ENCODE data around the gene CABP2. TPM values are rescaled to one million over a fixed set of nuclear protein-coding genes. Genes with fewer than 3 reads are reported as not detected.
"Not testable (repeated sequence)": the region's sequence is repeated elsewhere in the genome, so short reads cannot be mapped to it uniquely, and the experiment has no call there.

Gene CABP2
- total RNA-seq (2014; rRNA removed; shearing (Covaris generic)), result not detected in 2 replicates
- not detected in 2 replicates for polyA plus RNA-seq (2015; cell fraction: cytosol; rRNA removed)
- not detected in 2 replicates for polyA plus RNA-seq (2015; cell fraction: nucleus; rRNA removed)

DNA sequence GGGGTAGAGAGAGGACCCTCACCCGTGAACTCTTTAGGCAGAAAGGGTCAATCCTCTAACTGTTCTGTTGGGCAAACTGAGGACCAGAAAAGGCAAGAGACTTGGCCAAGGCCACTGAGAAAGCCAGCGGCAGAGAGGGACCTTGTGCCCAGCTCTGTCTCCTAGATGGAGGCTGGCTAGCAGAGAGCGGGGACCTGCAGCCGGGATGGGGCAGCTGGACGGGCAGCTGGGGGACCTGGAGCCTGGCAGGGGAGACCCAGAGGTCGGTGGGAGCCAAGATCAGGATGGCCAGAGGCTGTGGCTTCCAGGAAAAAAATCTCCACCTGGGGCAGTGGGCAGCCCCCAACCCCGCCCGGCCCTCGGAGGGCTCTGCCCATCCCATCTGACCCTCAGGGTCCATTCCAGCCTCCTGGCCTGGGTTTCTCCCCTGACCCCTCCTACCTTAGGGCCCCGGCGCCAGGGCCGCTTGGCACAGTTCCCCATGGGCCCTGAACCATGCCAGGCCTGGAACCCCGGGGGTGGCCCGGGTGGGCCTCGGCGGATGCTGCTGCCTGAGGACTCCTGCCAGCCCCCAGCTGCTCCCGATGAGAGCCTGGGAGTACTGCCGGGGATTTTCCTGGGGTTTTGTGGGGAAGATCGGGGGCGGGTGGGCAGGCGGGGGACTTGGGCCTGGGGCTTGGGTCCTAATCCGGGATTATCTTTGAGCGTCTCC lies at the start of gene CABP2:
Gene CABP2 (minus strand): TSS at position 603 of the 712 bp plus-strand sequence. CDS start 120 bp downstream, at position 483.
- no peak for DNase-seq (ENCODE audit: low read depth)

GRCh38 chr11:67572747-67573419 lies 49.6 kb upstream of the CABP2 start:
- peak; percentile 32 for DNase-seq (ENCODE audit: low read depth)

DNA sequence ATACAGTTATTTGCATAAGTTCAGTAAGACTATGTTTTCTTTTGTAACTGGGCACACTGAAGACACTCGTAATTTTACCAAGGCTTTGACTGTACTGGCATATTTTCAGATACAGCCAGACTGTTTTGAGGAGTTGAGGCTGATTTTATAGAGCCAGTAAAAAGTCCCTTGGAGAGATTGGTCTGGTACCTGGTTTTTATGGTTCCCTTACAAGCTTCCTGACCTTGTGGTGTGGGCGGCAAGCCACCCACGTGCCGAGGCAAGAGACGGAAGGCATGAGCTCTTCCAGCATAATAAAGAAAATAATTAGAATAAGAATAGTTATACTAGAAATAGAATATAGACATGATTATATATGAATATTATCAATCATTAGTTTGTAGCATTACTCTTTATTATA lies 49.1 kb upstream of the CABP2 start:
- no peak for DNase-seq (ENCODE audit: low read depth)

GRCh38 chr11:67571443-67571842 lies 48.2 kb upstream of the CABP2 start:
- DNase-seq (ENCODE audit: low read depth), result no peak

GRCh38 chr11:67564230-67564629 lies 41.0 kb upstream of the CABP2 start:
- DNase-seq (ENCODE audit: low read depth), result no peak

- DNase-seq (ENCODE audit: low read depth), result peak; percentile 81
Observed at GRCh38 chr11:67563705-67564114, 40.5 kb upstream of the CABP2 start.

DNA sequence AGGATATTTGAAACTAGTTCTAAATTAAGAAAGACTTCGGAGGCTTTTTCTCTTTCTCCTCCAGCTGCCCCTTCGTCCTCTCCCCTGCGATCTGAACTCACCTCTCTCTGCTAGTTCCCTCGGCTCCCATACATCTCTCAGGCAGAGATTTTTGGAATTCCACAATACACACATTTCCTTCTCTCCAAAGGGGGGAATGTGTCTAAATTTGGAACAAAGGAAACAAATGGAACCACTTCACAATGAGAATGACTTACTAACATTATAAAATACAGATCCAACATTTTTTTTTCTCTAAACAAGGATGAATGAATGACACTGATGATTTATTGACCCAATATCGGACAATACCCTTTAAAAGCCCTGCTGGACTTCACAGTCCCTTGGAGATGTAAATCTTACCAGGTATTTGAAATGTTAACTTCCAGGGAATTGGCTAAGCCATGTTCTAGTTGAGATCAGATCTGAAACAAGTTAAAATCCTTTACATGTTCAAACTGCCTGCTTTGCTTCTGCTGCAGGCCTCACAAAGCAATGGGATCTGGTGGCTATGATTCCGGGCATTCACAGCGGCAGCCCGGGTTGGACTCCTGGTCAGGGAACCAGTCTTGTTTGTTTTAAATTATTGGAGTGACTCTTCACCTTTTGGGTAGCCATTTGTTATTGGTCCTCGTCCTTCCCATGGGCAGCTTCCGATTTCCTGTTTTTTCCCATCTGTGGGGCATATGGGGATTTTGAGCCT lies 39.9 kb upstream of the CABP2 start:
- no peak for DNase-seq (ENCODE audit: low read depth)

- no peak for DNase-seq (ENCODE audit: low read depth)
Observed at GRCh38 chr11:67561971-67562619, 38.8 kb upstream of the CABP2 start.

GRCh38 chr11:67558084-67558772 lies 35.0 kb upstream of the CABP2 start:
- DNase-seq (ENCODE audit: low read depth), result no peak

DNA sequence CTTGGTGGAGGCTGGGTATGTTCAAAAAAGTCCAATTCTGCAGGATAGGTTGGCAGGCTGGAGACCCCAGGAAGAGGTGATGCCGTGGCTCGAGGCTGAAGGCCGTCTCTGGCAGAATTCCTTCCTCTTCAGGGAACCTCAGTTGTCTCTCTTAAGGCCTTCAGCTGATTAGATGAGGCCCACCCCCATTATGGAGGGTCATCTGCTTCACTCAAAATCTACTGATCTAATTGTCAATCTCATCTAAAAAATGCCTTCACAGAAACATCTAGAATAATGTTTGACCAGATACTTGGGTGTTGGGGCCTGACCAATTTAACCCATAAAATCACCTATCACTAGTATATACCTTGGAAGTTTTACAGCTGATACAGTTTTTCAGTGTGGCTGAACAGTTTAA lies 33.0 kb upstream of the CABP2 start:
- no peak for DNase-seq (ENCODE audit: low read depth)

- DNase-seq (ENCODE audit: low read depth), result not testable (repeated sequence)
Observed at GRCh38 chr11:67551697-67552096, 28.5 kb upstream of the CABP2 start.

DNA sequence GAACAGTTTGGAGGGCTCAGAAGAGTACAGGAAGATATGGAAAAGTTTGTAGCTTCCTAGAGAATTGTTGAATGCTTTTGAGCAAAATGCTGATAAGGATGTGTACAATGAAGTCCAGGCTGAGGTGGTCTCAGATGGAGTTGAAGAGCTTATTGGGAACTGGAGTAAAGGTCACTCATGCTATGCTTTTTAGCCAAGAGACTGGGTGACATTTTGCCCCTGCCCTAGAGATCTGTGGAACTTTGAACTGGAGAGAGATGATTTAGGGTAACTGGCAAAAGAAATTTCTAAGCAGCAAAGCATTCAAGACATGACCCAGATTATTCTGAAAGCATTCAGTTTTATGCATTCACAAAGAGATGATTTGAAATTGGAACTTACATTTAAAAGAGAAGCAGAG lies 27.9 kb upstream of the CABP2 start:
- DNase-seq (ENCODE audit: low read depth), result no peak

GRCh38 chr11:67548555-67549110 lies 25.4 kb upstream of the CABP2 start:
- no peak for DNase-seq (ENCODE audit: low read depth)

DNA sequence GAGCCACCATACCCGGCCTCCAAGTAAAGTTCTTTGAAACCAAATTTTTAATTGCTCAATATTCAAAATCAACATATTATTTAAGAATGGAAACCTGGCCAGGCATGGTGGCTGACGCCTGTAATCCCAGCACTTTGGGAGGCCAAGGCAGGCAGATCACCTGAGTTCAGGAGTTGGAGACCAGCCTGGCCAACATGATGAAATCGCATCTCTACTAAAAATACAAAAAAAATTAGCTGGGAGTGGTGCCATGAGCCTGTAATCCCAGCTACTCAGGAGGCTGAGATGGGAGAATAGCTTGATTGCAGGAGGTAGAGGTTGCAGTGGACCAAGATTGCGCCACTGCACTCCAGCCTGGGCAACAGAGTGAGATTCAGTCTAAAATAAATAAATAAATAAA lies 24.9 kb upstream of the CABP2 start:
- DNase-seq (ENCODE audit: low read depth), result not testable (repeated sequence)

DNA sequence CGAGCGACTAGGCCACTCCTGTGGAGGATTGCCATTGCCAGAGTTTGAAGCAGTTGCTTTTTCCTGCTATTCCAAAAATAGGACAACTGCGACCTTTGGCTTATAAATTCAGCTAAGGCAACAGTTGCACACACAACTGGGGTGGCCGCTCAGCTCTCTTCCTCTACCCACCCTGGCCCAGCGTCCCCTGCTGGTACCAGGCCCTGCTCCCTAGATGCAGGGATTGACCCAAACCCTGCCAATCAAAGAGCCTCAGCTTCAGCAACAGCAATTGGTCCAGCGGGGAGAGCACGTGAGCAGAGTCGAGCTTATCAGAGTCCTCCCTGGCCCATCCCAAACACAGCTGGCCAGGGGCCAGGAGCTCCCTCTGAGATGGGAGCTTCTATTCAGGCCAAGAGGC lies 22.0 kb upstream of the CABP2 start:
- no peak for DNase-seq (ENCODE audit: low read depth)

DNA sequence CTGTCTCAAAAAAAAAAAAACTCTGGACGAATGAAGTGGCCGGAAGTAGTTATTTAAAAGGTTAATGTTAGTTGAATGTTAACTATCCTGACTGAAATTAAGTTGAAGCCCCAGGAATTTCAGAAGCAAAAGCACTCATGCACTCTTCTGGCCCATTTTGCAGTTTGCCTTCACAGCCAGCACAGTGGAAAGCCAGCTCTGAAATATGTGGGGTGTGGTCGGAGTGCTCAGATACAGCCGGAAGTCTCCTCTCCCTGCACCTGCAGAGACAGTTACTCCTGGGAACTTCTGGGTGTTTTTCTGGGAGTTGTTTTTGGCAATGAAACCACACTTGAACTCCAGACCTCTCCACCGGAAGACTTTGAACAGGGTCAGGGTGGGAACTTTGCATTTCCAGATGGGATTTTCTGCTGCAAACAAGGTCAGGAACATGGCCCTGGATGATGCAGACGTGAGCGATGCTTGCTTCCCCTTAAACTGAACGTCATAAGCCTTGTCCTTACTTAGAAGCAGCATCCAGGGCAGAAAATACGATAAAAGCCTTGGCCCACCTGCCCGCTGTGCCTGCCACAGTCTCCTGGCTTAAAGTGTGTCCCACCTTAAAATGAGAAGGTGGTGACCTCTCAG lies 21.5 kb upstream of the CABP2 start:
- no peak for DNase-seq (ENCODE audit: low read depth)

DNA sequence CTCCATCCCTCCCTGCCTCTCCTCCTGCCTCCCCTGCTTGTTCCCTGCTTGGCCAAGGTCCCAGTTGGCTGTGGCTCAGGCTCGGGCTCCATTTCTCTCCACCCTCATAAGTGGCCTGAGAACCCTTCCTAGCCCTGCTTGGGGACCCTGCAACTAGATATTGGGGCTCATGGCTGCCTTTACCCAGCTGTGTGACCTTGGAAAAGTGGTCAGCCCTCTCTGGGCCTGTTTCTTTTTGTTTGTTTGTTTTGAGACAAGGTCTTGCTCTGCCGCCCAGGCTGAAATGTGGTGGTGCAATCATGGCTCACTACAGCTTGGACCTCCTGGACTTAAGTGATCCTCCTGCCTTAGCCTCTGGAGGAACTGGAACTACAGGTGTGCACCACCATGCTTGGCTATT lies 20.3 kb upstream of the CABP2 start:
- no peak for DNase-seq (ENCODE audit: low read depth)

GRCh38 chr11:67542971-67543370 lies 19.7 kb upstream of the CABP2 start:
- no peak for DNase-seq (ENCODE audit: low read depth)

- DNase-seq (ENCODE audit: low read depth), result no peak
Observed at GRCh38 chr11:67542169-67542568, 18.9 kb upstream of the CABP2 start.

DNA sequence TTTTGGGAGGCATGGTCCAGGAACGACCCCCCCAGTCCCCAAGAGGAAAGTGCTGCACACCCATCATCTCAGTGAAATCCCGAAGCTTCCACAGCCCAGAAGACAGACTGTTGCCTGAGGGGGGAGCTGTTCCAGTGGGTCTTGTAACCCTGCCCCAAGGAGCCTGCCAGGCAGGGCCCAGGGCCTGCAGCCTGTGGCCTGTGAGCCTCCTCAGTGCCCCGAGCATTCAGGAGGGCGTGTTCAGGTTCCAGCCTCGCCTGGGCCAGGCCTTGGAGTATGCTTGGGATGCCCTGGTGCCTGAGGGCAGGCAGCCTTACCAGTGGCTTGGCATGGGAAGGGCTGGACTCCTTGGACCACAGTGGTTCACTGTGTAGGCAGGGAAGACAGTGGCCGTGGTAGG lies 18.0 kb upstream of the CABP2 start:
- DNase-seq (ENCODE audit: low read depth), result no peak

Measured in HT1080 (cell line).